Vagina (tissue), 2 donors: ENCODE data around the gene ST7. TPM values are rescaled to one million over a fixed set of nuclear protein-coding genes. Genes with fewer than 3 reads are reported as not detected.

Experiments
- DNase-seq, 2 donors: peaks; one replicate each; pipeline ENCODE4 v3.0.0-alpha.2; 2017; ENCODE audit errors: extremely low spot score in 2 of 2
- H3K27ac ChIP-seq: fragments of 200-600 bp; sonication (generic); one replicate; pipeline ENCODE4 v1.5.1; 2019
- H3K27me3 ChIP-seq: fragments of 200-600 bp; sonication (generic); one replicate; pipeline ENCODE4 v1.5.1; 2019
- H3K36me3 ChIP-seq, 2 donors: fragments of 200-600 bp; sonication (generic); one replicate each; pipeline ENCODE4 v1.5.1; 2017 to 2019
- H3K4me1 ChIP-seq: fragments of 200-600 bp; sonication (generic); one replicate; pipeline ENCODE4 v1.5.1; 2019
- H3K4me3 ChIP-seq, 2 donors: fragments of 200-600 bp; sonication (generic); 1 replicate in 1 of 2; 2 replicates in 1 of 2; pipeline ENCODE4 v1.5.1; 2016 to 2019
- H3K9me3 ChIP-seq: fragments of 200-600 bp; sonication (generic); one replicate; pipeline ENCODE4 v1.5.1; 2019
- POLR2A ChIP-seq, 2 donors: fragments of 450-650 bp; IDR thresholded peaks; one replicate each; pipeline ENCODE4 v1.6.1; 2017; ENCODE audit warnings: antibody characterized with exemption in 2 of 2, mild to moderate bottlenecking in 2 of 2, moderate library complexity in 2 of 2
- POLR2AphosphoS5 ChIP-seq, 2 donors: sonication (generic); formaldehyde crosslinking; IDR thresholded peaks; one replicate each; pipeline ENCODE4 v1.9.0; 2017; ENCODE audit warnings: antibody characterized with exemption in 2 of 2, mild to moderate bottlenecking in 2 of 2, low read depth in 1 of 2; ENCODE audit not compliant: insufficient read depth in 1 of 2
- intact Hi-C: fragments of 100-400 bp; cut with DNase I; formaldehyde crosslinking; loops from one replicate; pipeline ENCODE4 v1.15.1; 2023
- total RNA-seq: library from RNA; depleted of rRNA; stranded (reverse); fragments of >200 nt; gene quantifications from one replicate; pipeline ENCODE4 v1.2.3, GENCODE V29; 2016
- TF ChIP-seq, protein P1 (sequence below), 3 experiments: fragments of 450-650 bp in 2 of 3; fragments of 200-600 bp in 1 of 3; sonication (generic) in 1 of 3; IDR thresholded peaks; one replicate each; pipeline ENCODE4 v1.5.1; 2017 to 2019; ENCODE audit warnings: antibody characterized with exemption in 3 of 3, mild to moderate bottlenecking in 2 of 3, moderate library complexity in 2 of 3

The ST7 gene
- total RNA-seq, 1 donor from 2014 or later = 15.2 TPM

- no peak for DNase-seq
- TF ChIP-seq POLR2A (IDR thresholded peaks at IDR 0.05) (no peak), POLR2AphosphoS5 (IDR thresholded peaks at IDR 0.05; ENCODE audit: insufficient read depth in 1 of 2, low read depth in 1 of 2) (no peak)
- TF ChIP-seq, protein P1, sequence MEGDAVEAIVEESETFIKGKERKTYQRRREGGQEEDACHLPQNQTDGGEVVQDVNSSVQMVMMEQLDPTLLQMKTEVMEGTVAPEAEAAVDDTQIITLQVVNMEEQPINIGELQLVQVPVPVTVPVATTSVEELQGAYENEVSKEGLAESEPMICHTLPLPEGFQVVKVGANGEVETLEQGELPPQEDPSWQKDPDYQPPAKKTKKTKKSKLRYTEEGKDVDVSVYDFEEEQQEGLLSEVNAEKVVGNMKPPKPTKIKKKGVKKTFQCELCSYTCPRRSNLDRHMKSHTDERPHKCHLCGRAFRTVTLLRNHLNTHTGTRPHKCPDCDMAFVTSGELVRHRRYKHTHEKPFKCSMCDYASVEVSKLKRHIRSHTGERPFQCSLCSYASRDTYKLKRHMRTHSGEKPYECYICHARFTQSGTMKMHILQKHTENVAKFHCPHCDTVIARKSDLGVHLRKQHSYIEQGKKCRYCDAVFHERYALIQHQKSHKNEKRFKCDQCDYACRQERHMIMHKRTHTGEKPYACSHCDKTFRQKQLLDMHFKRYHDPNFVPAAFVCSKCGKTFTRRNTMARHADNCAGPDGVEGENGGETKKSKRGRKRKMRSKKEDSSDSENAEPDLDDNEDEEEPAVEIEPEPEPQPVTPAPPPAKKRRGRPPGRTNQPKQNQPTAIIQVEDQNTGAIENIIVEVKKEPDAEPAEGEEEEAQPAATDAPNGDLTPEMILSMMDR (IDR thresholded peaks at IDR 0.05) = no peak
- Histone ChIP-seq H3K4me3 (no peak overlapping the region), H3K4me1 (no peaks in the 10 kb centered on the region), H3K27me3 (no peaks in the 10 kb centered on the region), H3K36me3 (no peaks in the 10 kb centered on the region), H3K9me3 (no peaks in the 10 kb centered on the region), H3K27ac (no peak overlapping the region)
- intact Hi-C loops = no loop called here
Observed at GRCh38 chr7:117203205-117203604, 249.9 kb downstream of the ST7 start.

- intact Hi-C loops = no loop called here
- H3K27ac ChIP-seq = no peak overlapping the region
- DNase-seq = no peak
- H3K9me3 ChIP-seq = no peaks in the 10 kb centered on the region
- no peaks in the 10 kb centered on the region for H3K27me3 ChIP-seq
- H3K36me3 ChIP-seq = peaks cover 0 to 11% of the 10 kb centered on the region in 2 donors
- TF ChIP-seq POLR2AphosphoS5 (IDR thresholded peaks at IDR 0.05; ENCODE audit: insufficient read depth in 1 of 2, low read depth in 1 of 2) (no peak), POLR2A (IDR thresholded peaks at IDR 0.05) (no peak)
- TF ChIP-seq, protein P1 (IDR thresholded peaks at IDR 0.05) = no peak
- H3K4me3 ChIP-seq = no peak overlapping the region
- H3K4me1 ChIP-seq = no peaks in the 10 kb centered on the region
Observed at GRCh38 chr7:117205873-117206272, 252.6 kb downstream of the ST7 start.

- no peaks in the 10 kb centered on the region for H3K27me3 ChIP-seq
- H3K27ac ChIP-seq = no peak overlapping the region
- TF ChIP-seq POLR2A (IDR thresholded peaks at IDR 0.05) = no peak
- TF ChIP-seq, protein P1 (IDR thresholded peaks at IDR 0.05) = no peak
- no peak for TF ChIP-seq POLR2AphosphoS5 (IDR thresholded peaks at IDR 0.05; ENCODE audit: insufficient read depth in 1 of 2, low read depth in 1 of 2)
- peaks cover 0 to 11% of the 10 kb centered on the region in 2 donors for H3K36me3 ChIP-seq
- no peaks in the 10 kb centered on the region for H3K9me3 ChIP-seq
- intact Hi-C loops = no loop called here
- no peaks in the 10 kb centered on the region for H3K4me1 ChIP-seq
- H3K4me3 ChIP-seq = no peak overlapping the region
- no peak for DNase-seq
Observed at GRCh38 chr7:117208257-117208656, 255.0 kb downstream of the ST7 start.

GRCh38 chr7:117210397-117210796 is 257.1 kb downstream of the ST7 start:
- Histone ChIP-seq H3K4me1 (no peaks in the 10 kb centered on the region), H3K4me3 (no peak overlapping the region), H3K9me3 (no peaks in the 10 kb centered on the region), H3K36me3 (peaks cover 0 to 11% of the 10 kb centered on the region in 2 donors), H3K27ac (no peak overlapping the region), H3K27me3 (no peaks in the 10 kb centered on the region)
- intact Hi-C loops = no loop called here
- no peak for TF ChIP-seq POLR2A (IDR thresholded peaks at IDR 0.05)
- TF ChIP-seq, protein P1 (IDR thresholded peaks at IDR 0.05) = no peak
- TF ChIP-seq POLR2AphosphoS5 (IDR thresholded peaks at IDR 0.05; ENCODE audit: insufficient read depth in 1 of 2, low read depth in 1 of 2) = no peak
- no peak for DNase-seq

DNA sequence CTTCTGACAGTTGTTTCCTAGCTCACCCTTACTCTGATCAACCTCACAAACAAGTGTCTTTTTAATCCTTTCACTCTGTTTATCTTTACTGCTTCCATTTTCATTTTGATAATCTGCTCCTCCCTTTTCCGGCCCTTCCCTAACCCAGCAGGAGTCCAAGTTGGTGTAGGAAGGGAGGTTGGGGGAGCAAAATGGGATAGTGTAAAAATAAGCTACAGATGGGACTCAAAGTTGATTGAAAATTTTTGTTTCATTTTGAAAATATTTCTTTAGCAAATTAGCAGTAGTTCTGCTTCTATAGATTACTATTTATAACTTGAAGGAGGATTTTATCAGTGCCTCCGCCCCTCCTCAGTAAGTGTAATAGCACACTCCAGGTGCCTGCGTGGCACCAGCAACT is 257.6 kb downstream of the ST7 start:
- no peak for DNase-seq
- Histone ChIP-seq H3K9me3 (no peaks in the 10 kb centered on the region), H3K4me3 (no peak overlapping the region), H3K4me1 (no peaks in the 10 kb centered on the region), H3K27me3 (no peaks in the 10 kb centered on the region), H3K36me3 (peaks cover 0 to 11% of the 10 kb centered on the region in 2 donors), H3K27ac (no peak overlapping the region)
- intact Hi-C loops = no loop called here
- TF ChIP-seq POLR2AphosphoS5 (IDR thresholded peaks at IDR 0.05; ENCODE audit: insufficient read depth in 1 of 2, low read depth in 1 of 2) = no peak
- TF ChIP-seq, protein P1 (IDR thresholded peaks at IDR 0.05) = no peak
- TF ChIP-seq POLR2A (IDR thresholded peaks at IDR 0.05) = no peak
